ENCODE measurements around the gene PTP4A1. TPM values are rescaled to one million over a fixed set of nuclear protein-coding genes. Genes with fewer than 3 reads are reported as not detected.

Gene PTP4A1
- total RNA-seq, 1 experiment from 2014 or later = 123 TPM

DNA sequence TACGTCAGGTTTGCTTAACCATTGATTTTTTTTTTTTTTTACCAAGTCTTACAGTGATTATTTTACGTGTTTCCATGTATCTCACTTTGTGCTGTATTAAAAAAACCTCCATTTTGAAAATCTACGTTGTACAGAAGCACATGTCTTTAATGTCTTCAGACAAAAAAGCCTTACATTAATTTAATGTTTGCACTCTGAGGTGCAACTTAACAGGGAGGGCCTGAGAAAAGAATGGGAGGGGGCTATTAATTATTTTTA lies 8.4 kb downstream of the PTP4A1 start:
- H3K27ac ChIP-seq (ENCODE audit: low read depth, low read length) = no peak overlapping the region
- RAD21 ChIA-PET (ENCODE audit: low non-redundant PET in 1 of 2, low total read pairs in 2 of 2, uncharacterized antibody in 2 of 2, unreplicated experiment in 2 of 2) = no interaction called here
- no peaks in the 10 kb centered on the region for H3K9me3 ChIP-seq (ENCODE audit: control insufficient read depth in 1 of 2, insufficient read depth in 1 of 2, low read depth in 1 of 2, low read length in 2 of 2)
- H3K36me3 ChIP-seq (ENCODE audit: control insufficient read depth in 1 of 2, insufficient read depth in 2 of 2, low read length in 2 of 2) = peaks cover 76 to 80% of the 10 kb centered on the region in 2 experiments
- H3K27me3 ChIP-seq (ENCODE audit: insufficient read depth, low read length) = no peaks in the 10 kb centered on the region
- no peaks in the 10 kb centered on the region; a peak in 1 of 4 replicates for H3K4me1 ChIP-seq (ENCODE audit: control insufficient read depth in 1 of 2, insufficient read depth in 2 of 2, low read length in 2 of 2)
- H4K20me1 ChIP-seq (ENCODE audit: insufficient read depth) = peaks cover 39% of the 10 kb centered on the region
- POLR2A ChIA-PET = no interaction called here
- peaks cover 78% of the 10 kb centered on the region for H3K79me2 ChIP-seq (ENCODE audit: insufficient read depth, low read length)
- no peak for ATAC-seq
- intact Hi-C loops (cut with micrococcal nuclease) = no loop called here
- no peak overlapping the region for H3K4me3 ChIP-seq (replicated peaks in 1 of 2; ENCODE audit: low read depth in 1 of 2, low read length in 2 of 2)
- no peak overlapping the region for H3K9ac ChIP-seq (ENCODE audit: low read length)
- BruUV-seq (replicated peaks) = no TSS peak
- CTCF ChIA-PET = no interaction called here
- no peaks in the 10 kb centered on the region for H3K9me2 ChIP-seq (ENCODE audit: insufficient read depth)
- H3K4me2 ChIP-seq (ENCODE audit: low read length) = no peak overlapping the region
- no peak for DNase-seq (ENCODE audit: low read depth, low spot score)
- no peak overlapping the region for H2AFZ ChIP-seq (ENCODE audit: low read depth, low read length, poor library complexity, severe bottlenecking)
- TF ChIP-seq, protein P1, sequence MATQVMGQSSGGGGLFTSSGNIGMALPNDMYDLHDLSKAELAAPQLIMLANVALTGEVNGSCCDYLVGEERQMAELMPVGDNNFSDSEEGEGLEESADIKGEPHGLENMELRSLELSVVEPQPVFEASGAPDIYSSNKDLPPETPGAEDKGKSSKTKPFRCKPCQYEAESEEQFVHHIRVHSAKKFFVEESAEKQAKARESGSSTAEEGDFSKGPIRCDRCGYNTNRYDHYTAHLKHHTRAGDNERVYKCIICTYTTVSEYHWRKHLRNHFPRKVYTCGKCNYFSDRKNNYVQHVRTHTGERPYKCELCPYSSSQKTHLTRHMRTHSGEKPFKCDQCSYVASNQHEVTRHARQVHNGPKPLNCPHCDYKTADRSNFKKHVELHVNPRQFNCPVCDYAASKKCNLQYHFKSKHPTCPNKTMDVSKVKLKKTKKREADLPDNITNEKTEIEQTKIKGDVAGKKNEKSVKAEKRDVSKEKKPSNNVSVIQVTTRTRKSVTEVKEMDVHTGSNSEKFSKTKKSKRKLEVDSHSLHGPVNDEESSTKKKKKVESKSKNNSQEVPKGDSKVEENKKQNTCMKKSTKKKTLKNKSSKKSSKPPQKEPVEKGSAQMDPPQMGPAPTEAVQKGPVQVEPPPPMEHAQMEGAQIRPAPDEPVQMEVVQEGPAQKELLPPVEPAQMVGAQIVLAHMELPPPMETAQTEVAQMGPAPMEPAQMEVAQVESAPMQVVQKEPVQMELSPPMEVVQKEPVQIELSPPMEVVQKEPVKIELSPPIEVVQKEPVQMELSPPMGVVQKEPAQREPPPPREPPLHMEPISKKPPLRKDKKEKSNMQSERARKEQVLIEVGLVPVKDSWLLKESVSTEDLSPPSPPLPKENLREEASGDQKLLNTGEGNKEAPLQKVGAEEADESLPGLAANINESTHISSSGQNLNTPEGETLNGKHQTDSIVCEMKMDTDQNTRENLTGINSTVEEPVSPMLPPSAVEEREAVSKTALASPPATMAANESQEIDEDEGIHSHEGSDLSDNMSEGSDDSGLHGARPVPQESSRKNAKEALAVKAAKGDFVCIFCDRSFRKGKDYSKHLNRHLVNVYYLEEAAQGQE (IDR thresholded peaks at IDR 0.05; ENCODE audit: low read depth) = no peak
- TF ChIP-seq SRF (IDR thresholded peaks at IDR 0.05; ENCODE audit: low read depth) (no peak), SP1 (IDR thresholded peaks at IDR 0.05; ENCODE audit: low read depth) (no peak), ELF1 (IDR thresholded peaks at IDR 0.05; ENCODE audit: borderline replicate concordance, low read depth) (no peak), POLR2AphosphoS5 (IDR thresholded peaks at IDR 0.05; ENCODE audit: low read depth, low read length) (no peak), YY1 (IDR thresholded peaks at IDR 0.05; ENCODE audit: extremely low read depth, insufficient replicate concordance, low read depth, low read length) (no peak), ZNF274 (IDR thresholded peaks at IDR 0.05; ENCODE audit: low read depth, low read length) (no peak)
- TF ChIP-seq, protein P2, sequence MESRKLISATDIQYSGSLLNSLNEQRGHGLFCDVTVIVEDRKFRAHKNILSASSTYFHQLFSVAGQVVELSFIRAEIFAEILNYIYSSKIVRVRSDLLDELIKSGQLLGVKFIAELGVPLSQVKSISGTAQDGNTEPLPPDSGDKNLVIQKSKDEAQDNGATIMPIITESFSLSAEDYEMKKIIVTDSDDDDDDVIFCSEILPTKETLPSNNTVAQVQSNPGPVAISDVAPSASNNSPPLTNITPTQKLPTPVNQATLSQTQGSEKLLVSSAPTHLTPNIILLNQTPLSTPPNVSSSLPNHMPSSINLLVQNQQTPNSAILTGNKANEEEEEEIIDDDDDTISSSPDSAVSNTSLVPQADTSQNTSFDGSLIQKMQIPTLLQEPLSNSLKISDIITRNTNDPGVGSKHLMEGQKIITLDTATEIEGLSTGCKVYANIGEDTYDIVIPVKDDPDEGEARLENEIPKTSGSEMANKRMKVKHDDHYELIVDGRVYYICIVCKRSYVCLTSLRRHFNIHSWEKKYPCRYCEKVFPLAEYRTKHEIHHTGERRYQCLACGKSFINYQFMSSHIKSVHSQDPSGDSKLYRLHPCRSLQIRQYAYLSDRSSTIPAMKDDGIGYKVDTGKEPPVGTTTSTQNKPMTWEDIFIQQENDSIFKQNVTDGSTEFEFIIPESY (IDR thresholded peaks at IDR 0.05; ENCODE audit: extremely low read depth, insufficient replicate concordance, low read length) = no peak
